Measurements from ENCODE around the gene KLHL40.

Gene KLHL40

DNA sequence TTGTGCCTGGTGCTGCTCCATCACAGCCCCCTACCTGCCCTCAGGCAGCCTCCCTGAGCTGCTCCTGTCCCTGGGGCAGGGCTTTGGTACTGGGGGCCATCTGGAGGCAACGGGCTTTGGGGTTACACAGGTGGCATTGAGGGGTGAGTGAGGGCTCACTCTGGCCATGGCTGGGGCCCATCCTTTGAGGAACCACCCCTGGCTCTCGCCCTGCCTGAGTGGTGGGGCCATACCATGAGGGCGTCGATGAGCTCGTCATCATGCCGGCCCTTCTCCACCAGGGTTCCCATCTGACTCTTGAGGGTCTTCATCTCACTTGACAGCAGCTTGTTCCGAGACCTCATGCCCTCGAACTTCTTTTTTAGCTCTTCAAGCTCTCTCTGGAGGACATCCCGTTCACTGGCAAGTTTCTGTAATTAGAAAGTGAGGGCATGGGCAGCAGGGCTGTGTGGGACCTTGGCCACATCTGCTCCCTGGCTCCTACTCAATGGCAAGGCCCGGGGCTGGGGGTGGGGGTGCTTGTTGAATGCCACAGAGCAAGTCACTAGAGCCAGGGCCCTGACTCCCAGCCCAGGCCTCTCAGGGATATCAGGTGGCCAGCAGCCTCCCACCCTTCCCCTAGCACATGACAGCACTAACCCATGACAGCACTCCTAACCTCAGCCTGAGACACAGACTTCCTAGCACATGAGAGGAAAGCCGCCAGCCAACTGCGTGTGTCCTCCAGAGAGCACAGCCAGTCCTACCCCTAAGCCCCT lies 54.2 kb downstream of the KLHL40 start:
- no peak for DNase-seq (ENCODE audit: low read depth in 2 of 2)

- no peak for DNase-seq (ENCODE audit: low read depth in 2 of 2)
Observed at GRCh38 chr3:42741796-42742195, 56.5 kb downstream of the KLHL40 start.
